Heart left ventricle (tissue), 13 donors: ENCODE measurements around the gene RPS25.

ENCODE experiments used
- CTCF ChIP-seq, 12 donors: fragments of 200-600 bp; sonication (generic) in 4 of 12; IDR thresholded peaks; one replicate each; pipeline versions ENCODE4 v1.5.0 to v1.8.0; 2018 to 2022; ENCODE audit warnings: antibody characterized with exemption in 12 of 12, mild to moderate bottlenecking in 5 of 12
- POLR2A ChIP-seq, 2 donors: fragments of 450-650 bp; IDR thresholded peaks; one replicate each; pipeline ENCODE4 v1.6.1; 2017; ENCODE audit warnings: antibody characterized with exemption in 2 of 2, mild to moderate bottlenecking in 2 of 2, moderate library complexity in 2 of 2
- donor health status: ischemic (EF 13 %, LVEDD 7.1; RV severe dilation, severe dysfunction).
- donor health status: DM: no; HTN: yes; CAD: no.
- donor health status: DM: no; HTN: no; CAD: no.
- donor health status: ischemic (EF 25% LVEDD 6.9; RV normal size, moderate dysfunction).
- donor health status: ischemic (EF 25% LVEDD 5.7; RV mildly dilated, moderate dysfunction).
- donor health status: ischemic (EF 35%, LVEDD 5.7; RV mildly dilated, moderate dysfunction).
- donor health status: nonischemic (EF 11% LVEDD 7.7; RV severe dilation, severe dysfunction).
- donor health status: DM: yes; HTN: yes; CAD: no.
- donor health status: PGD.
- donor health status: ischemic (EF 29% LVEDD 5.4; RV normal size, mild dysfunction).
- donor health status: nonischemic (EF 23%, LVEDD 6.1; RV moderate dilation, normal function).

DNA sequence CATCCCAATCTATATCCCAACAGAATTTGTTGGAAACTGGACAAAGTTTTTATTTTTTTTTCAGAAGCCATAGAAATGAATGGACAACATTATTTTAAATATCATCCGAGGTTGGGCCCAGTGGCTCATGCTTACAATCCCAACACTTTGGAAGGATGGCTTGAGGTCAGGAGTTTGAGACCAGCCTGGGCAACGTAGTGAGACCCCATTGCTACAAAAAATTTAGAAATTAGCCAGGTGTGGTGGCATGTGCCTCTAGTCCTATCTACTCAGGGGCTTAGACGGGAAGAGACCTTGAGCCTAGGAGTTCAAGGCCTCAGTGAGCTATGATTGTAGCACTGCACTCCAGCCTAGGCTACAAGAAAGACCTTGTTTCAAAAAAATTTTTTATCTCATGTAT lies 16.7 kb upstream of the RPS25 start:
- no peak for TF ChIP-seq CTCF (IDR thresholded peaks at IDR 0.05)
- TF ChIP-seq POLR2A (IDR thresholded peaks at IDR 0.05) = no peak
